Gastroesophageal sphincter (tissue), 4 donors: ENCODE results near the gene CDK14. TPM values are rescaled to one million over a fixed set of nuclear protein-coding genes. Genes with fewer than 3 reads are reported as not detected.

Source experiments
- ATAC-seq: fragments of 150-250 bp; one replicate; pipeline ENCODE4 v1.9.1; 2016; ENCODE audit warnings: mild to moderate bottlenecking, moderate library complexity
- H3K27ac ChIP-seq, 4 donors: fragments of 200-600 bp; sonication (generic) in 3 of 4; 1 replicate in 3 of 4; 2 replicates in 1 of 4; pipeline ENCODE4 v1.5.1; 2016 to 2019
- H3K27me3 ChIP-seq: fragments of 200-600 bp; sonication (generic); one replicate; pipeline ENCODE4 v1.5.1; 2019
- H3K36me3 ChIP-seq, 2 donors: fragments of 200-600 bp; sonication (generic); one replicate each; pipeline ENCODE4 v1.5.1; 2019; ENCODE audit warnings: control low read depth in 1 of 2
- H3K4me1 ChIP-seq, 3 donors: fragments of 200-600 bp; sonication (generic); 1 replicate in 2 of 3; 2 replicates in 1 of 3; pipeline ENCODE4 v1.5.1; 2016 to 2019; ENCODE audit warnings: control low read depth in 2 of 3
- H3K4me3 ChIP-seq, 2 donors: fragments of 200-600 bp; sonication (generic); one replicate each; pipeline ENCODE4 v1.5.1; 2019; ENCODE audit warnings: mild to moderate bottlenecking in 1 of 2, moderate library complexity in 1 of 2
- H3K9me3 ChIP-seq, 3 donors: fragments of 200-600 bp; sonication (generic); one replicate each; pipeline ENCODE4 v1.5.1; 2017 to 2019; ENCODE audit warnings: control low read depth in 2 of 3
- CTCF ChIP-seq, 4 experiments: fragments of 200-600 bp in 2 of 4; fragments of 450-650 bp in 2 of 4; sonication (generic) in 1 of 4; IDR thresholded peaks; one replicate each; pipeline ENCODE4 v1.5.1; 2017 to 2019; ENCODE audit warnings: antibody characterized with exemption in 4 of 4, mild to moderate bottlenecking in 2 of 4, moderate library complexity in 2 of 4
- EP300 ChIP-seq: sonication (generic); formaldehyde crosslinking; IDR thresholded peaks from one replicate; pipeline ENCODE4 v1.6.1; 2017; ENCODE audit warnings: antibody characterized with exemption, mild to moderate bottlenecking
- POLR2A ChIP-seq, 2 donors: fragments of 450-650 bp; IDR thresholded peaks; one replicate each; pipeline ENCODE4 v1.6.1; 2017; ENCODE audit warnings: antibody characterized with exemption in 2 of 2, mild to moderate bottlenecking in 2 of 2, moderate library complexity in 1 of 2
- POLR2AphosphoS5 ChIP-seq: sonication (generic); formaldehyde crosslinking; IDR thresholded peaks from one replicate; pipeline ENCODE4 v1.6.1; 2017; ENCODE audit warnings: antibody characterized with exemption
- WGBS, 2 donors: methylation state at CpG; one replicate each; pipeline ENCODE4 v1.1.5; 2018; ENCODE audit warnings: low coverage in 1 of 2; 5-methylcytosine and 5-hydroxymethylcytosine counted together
- total RNA-seq, 4 donors: library from RNA; depleted of rRNA; stranded (reverse); fragments of >200 nt; gene quantifications; one replicate each; pipeline ENCODE4 v1.1.0, GENCODE V29; 2016

CDK14 gene
- total RNA-seq, 4 donors from 2014 or later: 14.8 to 28.7 (median 18.4) TPM

- H3K27ac ChIP-seq: no peak overlapping the region
- ATAC-seq: no peak
- H3K4me3 ChIP-seq: no peak overlapping the region
- WGBS, 2 donors: 51 to 62% methylated on average over 5 to 6 of the region's 6 CpGs
- no peaks in the 10 kb centered on the region for H3K9me3 ChIP-seq
- no peaks in the 10 kb centered on the region for H3K36me3 ChIP-seq
- no peaks in the 10 kb centered on the region for H3K27me3 ChIP-seq
- no peak for TF ChIP-seq POLR2A (IDR thresholded peaks at IDR 0.05)
- no peak for TF ChIP-seq POLR2AphosphoS5
- peaks cover 0 to 37% (median 6%) of the 10 kb centered on the region in 3 donors for H3K4me1 ChIP-seq
These were observed 109.4 kb downstream of the CDK14 start for GRCh38 chr7:90705391-90706071.

GRCh38 chr7:90706072-90706716 lies 110.1 kb downstream of the CDK14 start:
- Histone ChIP-seq H3K27ac (no peak overlapping the region), H3K9me3 (no peaks in the 10 kb centered on the region), H3K4me3 (no peak overlapping the region), H3K4me1 (peaks cover 0 to 35% (median 7%) of the 10 kb centered on the region in 3 donors), H3K36me3 (no peaks in the 10 kb centered on the region), H3K27me3 (no peaks in the 10 kb centered on the region)
- TF ChIP-seq POLR2AphosphoS5 (no peak), EP300 (no peak), POLR2A (IDR thresholded peaks at IDR 0.05) (no peak), CTCF (IDR thresholded peaks at IDR 0.05) (no peak)
- no peak for ATAC-seq
- WGBS, 2 donors: 56 to 79% methylated on average over 1 to 2 of the region's 2 CpGs

GRCh38 chr7:90708841-90709317 lies 112.8 kb downstream of the CDK14 start:
- no peak for ATAC-seq
- Histone ChIP-seq H3K4me3 (no peak overlapping the region), H3K9me3 (no peaks in the 10 kb centered on the region), H3K27ac (no peak overlapping the region), H3K4me1 (peaks cover 0 to 31% (median 7%) of the 10 kb centered on the region in 3 donors), H3K27me3 (no peaks in the 10 kb centered on the region), H3K36me3 (no peaks in the 10 kb centered on the region)
- no peak for TF ChIP-seq POLR2AphosphoS5
- peak in 3 of 4 experiments; percentile 22 to 53 (median 38) for TF ChIP-seq CTCF (IDR thresholded peaks at IDR 0.05)
- WGBS, 2 donors: 49 to 67% methylated on average over 5 of the region's 5 CpGs

- Histone ChIP-seq H3K36me3 (no peaks in the 10 kb centered on the region), H3K27me3 (no peaks in the 10 kb centered on the region), H3K27ac (peak overlapping the region; percentile 16 to 40 (median 30)), H3K4me1 (peaks cover 0 to 31% (median 7%) of the 10 kb centered on the region in 3 donors), H3K9me3 (no peaks in the 10 kb centered on the region), H3K4me3 (peak overlapping the region; percentile 3 to 28)
- WGBS, 2 donors: 11 to 12% methylated on average over 8 to 11 of the region's 11 CpGs
- no peak for TF ChIP-seq EP300
- no peak for TF ChIP-seq POLR2AphosphoS5
- TF ChIP-seq CTCF (IDR thresholded peaks at IDR 0.05): no peak
- no peak for ATAC-seq
These were observed 113.7 kb downstream of the CDK14 start for GRCh38 chr7:90709501-90710465.

GRCh38 chr7:90710466-90710850 lies 114.3 kb downstream of the CDK14 start:
- no peak for ATAC-seq
- Histone ChIP-seq H3K4me3 (no peak overlapping the region), H3K4me1 (peaks cover 0 to 31% (median 7%) of the 10 kb centered on the region in 3 donors), H3K9me3 (no peaks in the 10 kb centered on the region), H3K36me3 (no peaks in the 10 kb centered on the region), H3K27me3 (no peaks in the 10 kb centered on the region), H3K27ac (peak overlapping the region in 2 of 4 donors; percentile 22 to 40)
- no peak for TF ChIP-seq CTCF (IDR thresholded peaks at IDR 0.05)
- no peak for TF ChIP-seq EP300
- TF ChIP-seq POLR2A (IDR thresholded peaks at IDR 0.05): no peak
- no peak for TF ChIP-seq POLR2AphosphoS5
- WGBS, 2 donors: 32 to 69% methylated on average over 3 to 4 of the region's 4 CpGs
